GF-D8 (cell line): ENCODE measurements around the gene CBLN2.

ENCODE experiments used
- DNase-seq: peaks from one replicate; lab custom pipeline; 2025; lab: John Stamatoyannopoulos, UW

Gene CBLN2

DNA sequence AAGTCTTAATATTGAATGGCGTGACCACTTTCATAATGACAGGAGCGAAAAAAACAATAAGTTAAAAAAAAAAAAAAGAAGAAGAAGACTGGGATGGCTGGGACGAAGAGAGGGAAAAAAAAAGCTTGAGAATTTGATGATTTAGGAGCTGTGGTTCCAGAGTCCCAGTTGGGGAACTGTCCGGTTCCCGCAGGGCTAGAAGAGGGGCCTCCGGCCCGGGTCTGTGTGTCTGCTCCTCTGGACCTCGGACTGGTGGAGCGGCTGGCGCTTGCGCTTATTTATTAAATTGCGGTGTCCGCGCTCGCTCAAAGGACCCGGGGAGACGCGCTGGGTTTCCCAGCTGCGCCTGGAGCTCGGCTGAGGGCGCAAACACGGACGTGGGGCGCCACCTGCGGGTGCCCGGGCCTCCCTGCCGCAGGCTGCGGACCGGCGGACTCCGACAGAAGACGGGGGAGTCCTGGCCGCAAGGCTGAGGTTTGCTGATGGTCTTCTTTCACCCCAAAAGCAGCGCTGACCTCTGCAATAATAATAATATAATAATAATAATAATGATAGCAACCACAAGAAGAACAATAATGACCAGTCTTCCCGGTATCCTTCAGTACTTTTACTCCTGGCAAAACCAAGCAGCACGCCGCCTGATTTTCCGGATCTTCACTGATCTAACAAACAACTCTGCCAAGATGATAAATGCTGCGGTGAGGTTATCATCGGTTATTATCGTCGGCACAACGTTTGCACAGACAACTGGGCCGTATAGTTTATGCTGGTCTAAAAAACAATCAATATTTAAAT lies at the start of gene CBLN2:
Gene CBLN2, minus strand, starts transcription at position 251 of the 795 bp plus-strand sequence. CDS start 2,182 bp downstream, outside the sequence.
- no peak for DNase-seq

GRCh38 chr18:72588360-72588759 lies 44.2 kb upstream of the CBLN2 start:
- no peak for DNase-seq

GRCh38 chr18:72584787-72585186 lies 40.6 kb upstream of the CBLN2 start:
- no peak for DNase-seq

GRCh38 chr18:72581976-72582375 lies 37.8 kb upstream of the CBLN2 start:
- no peak for DNase-seq

DNA sequence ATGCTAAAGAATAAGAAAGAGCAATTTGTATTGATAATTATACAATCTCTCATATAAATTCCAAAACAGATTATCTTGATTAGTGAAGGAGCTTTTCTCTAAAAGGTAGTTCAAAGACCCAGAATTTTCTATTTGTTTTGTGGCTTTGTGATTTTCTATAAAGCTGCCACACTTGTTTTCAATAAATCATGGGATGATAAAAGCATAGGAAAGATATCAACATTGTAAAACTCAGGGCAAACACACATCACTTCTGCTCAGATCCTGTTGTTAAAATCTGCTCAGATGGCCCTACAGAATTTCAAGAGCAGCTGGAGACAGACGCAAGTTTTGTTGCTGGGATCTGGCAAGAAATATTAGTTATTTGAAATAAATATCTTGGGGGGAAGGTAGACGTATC lies 28.8 kb upstream of the CBLN2 start:
- no peak for DNase-seq

DNA sequence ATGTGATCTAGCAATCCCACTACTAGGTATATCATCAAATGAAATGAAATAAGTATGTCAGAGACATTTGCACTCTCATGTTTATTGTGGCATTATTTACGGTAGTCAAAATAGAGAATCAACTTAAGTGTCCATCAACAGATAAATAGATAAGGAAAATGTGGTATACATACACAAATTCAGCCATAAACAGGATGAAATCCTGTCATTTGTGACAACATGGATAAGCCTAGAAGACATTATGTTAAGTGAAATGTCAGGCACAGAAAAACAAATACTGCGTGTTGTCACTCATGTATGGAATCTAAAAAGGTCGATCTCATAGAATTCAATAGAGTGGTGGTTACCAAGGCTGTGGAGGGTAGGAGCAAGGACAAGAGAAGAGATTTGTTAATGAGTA lies 22.1 kb upstream of the CBLN2 start:
- no peak for DNase-seq

- DNase-seq: no peak
Observed at GRCh38 chr18:72555968-72556367, 11.8 kb upstream of the CBLN2 start.

DNA sequence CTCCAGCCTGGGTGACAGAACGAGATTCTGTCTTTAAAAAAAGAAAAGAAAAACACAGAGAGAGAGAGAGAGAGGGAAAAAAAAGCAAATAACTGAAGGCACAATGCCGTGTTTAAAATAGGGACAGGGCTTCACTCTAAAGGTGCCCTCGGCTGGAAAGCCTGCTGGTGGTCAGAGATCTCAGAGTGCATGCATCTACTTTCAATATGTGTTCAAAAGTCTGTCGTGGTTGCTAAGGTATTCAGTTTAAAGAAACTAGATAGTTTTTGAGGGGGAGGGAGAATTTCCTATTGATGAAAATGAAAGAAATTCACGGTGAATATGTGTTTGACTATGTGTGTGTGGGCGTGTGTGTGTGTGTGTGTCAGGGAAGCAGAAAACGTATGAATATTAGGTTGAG lies 11.0 kb upstream of the CBLN2 start:
- DNase-seq: no peak

GRCh38 chr18:72543357-72544055 lies 636 bp downstream of the CBLN2 start:
- no peak for DNase-seq

- DNase-seq: no peak
Observed at GRCh38 chr18:72542984-72543356, 1.2 kb downstream of the CBLN2 start.

- DNase-seq: no peak
Observed at GRCh38 chr18:72542342-72542741, 1.8 kb downstream of the CBLN2 start.

DNA sequence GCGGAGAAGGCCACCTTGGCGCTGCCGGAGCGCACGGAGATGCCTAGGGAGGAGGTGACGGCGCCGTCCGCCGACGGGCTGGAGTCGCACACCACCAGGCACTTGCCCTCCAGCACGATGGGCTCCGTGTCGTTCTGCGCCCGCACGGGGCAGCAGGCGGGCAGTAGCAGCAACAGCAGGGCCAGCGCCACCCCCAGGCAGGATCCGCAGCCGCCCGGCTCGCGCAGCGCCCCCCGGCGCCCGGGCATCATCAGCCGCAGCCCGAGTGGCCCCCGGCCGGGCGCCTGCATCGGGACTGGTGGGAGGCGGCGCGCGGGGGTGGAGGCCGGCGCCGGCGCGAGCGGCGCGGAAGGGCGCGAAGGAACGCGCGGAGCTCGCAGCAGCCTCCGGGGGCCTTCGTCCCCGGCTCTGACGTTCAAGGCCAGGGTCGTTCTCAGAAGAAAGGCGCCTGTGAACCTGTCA lies 2.2 kb downstream of the CBLN2 start:
- no peak for DNase-seq

DNA sequence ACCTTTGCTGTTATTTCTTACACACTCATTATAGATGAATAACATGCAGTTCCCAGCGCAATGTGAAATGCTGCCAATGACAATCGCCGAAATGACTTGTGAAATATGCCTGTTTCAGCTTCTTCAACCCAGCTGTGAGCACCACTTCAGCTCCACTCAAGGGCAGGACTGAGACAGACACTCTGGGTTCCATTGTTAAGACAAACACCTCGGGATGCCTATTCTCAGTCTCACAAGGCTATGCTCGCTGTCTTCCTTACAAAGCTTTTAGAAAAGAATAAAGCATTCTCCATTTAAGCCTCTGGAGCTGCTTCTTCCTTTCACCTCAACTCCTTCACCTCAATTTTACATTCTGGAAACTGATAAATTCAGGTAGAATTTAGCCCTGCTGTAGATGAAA lies 4.2 kb downstream of the CBLN2 start:
- DNase-seq: no peak

DNA sequence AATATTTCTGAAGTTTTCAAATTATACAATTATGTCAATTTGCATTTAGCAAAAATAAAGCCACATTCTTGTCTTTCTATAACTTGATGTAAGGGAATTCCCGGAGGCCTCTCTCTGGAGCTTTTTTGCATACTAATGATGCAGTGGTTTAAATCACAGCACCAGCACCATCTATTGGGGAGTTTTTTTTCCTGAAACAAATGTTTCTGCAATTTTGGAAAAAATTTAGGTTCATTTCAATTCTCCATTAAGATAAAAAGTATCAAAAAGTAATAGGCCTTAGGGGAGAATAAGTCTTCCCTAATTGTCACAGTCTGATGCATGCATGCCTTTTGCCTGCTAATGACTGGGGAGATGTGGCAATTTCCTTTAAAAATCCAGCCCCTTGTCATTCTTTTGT lies 13.5 kb downstream of the CBLN2 start:
- DNase-seq: no peak

DNA sequence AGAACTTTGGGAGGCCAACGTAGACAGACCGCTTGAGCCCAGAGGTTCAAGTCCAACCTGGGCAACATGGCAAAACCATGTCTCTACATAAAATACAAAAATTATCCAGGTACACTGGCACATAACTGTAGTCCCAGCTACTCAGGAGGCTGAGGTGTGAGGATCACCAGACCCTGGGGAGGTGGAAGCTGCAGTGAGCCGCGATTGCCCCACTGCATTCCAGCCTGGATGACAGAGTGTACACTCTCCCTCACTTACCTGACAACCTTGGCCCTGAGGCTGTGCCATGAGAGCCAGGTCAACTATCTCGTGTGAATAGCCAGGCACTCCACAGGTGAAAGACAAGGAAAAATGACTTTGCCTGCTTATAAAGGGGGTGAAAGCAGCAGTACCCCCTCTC lies 39.3 kb downstream of the CBLN2 start:
- DNase-seq: no peak

- no peak for DNase-seq
Observed at GRCh38 chr18:72502671-72503431, 41.3 kb downstream of the CBLN2 start.

GRCh38 chr18:72492497-72492896 lies 51.6 kb downstream of the CBLN2 start:
- no peak for DNase-seq
